Left ventricle myocardium superior (tissue), 1 donor: ENCODE data around the gene SGSH. TPM values are rescaled to one million over a fixed set of nuclear protein-coding genes. Genes with fewer than 3 reads are reported as not detected.
"Not testable (repeated sequence)": the region's sequence is repeated elsewhere in the genome, so short reads cannot be mapped to it uniquely, and the experiment has no call there.

Experiments used
- ATAC-seq: fragments of 200-7000 bp; cut with Tn5 transposase; one replicate; pipeline ENCODE4 v1.9.1; 2020; ENCODE audit warnings: mild to moderate bottlenecking, moderate library complexity
- DNase-seq: peaks from one replicate; pipeline ENCODE4 v3.0.0-alpha.2; 2020
- intact Hi-C: fragments of 100-400 bp; cut with micrococcal nuclease; formaldehyde crosslinking; loops from one replicate; pipeline ENCODE4 v1.11.0; 2022
- total RNA-seq: library from RNA; stranded (reverse); fragmentation: NEBNext Ultra II Directional; extraction: Animal tissue kit (Norgen Biotek cat#: 25700); gene quantifications from one replicate; pipeline ENCODE4 v1.2.1, GENCODE V29; 2021
- donor health status: DM: no; HTN: yes; CAD: no; lungs with severe emphysema.

Gene SGSH
- total RNA-seq, 1 donor from 2014 or later = 11.4 TPM

DNA sequence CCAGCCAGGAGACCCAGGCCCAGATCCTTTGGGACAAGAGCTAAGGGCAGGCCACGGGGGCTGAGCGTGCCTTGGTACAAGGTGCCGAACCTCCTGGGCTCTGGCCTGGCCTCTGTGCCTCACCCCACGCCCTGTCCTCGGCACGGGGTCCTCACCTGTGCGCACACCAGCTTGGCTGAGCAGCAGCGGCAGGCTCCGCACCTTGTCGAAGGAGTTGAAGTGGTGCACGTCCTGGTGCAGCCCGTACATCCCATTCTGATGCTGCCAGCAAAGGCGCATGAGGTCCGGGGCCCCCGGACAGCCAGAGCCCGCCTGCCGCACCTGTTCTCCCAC is 5.3 kb downstream of the SGSH start:
- ATAC-seq (no peak), DNase-seq (no peak)
- intact Hi-C loops = no loop called here

DNA sequence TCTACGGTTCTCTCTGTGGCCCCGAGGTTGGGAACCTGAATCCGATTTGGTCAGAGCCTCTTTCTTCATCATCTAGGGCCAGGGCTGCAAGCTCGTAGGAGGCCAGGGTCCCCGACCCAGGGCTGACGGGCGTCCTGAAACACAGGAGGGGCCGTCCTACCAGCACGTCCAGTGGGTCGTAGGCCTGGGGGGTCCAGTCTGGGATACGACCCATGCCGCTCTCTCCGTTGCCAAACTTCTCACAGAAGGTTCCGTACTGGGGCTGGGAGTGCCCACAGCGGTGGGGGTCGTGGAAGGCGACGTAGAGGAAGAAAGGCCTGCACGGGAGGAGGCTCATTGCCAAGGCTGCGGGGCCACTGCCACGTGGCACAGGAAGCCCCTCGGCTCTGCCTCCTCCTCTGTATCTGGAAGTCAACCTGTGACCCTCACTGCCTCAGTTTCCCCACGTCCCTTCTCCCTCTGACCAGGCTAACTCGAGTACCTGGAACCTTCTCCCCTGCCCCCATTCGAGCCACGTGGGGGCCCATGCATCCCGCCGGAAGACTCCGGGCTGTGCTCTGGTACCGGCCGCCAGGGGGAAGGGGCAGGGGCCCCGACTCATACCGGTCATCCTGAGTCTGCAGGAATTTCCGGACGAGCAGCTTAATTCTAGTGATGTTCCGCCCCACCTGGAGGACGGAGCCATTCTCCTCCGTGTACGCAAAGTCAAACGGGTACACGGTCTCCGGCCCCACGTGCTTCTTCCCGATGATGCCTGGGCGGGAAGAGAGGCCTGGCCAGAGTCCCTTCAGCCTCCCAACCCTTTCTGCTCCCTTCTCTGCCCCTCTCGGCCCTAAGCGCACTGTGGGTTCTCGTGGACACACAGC is 5.9 kb downstream of the SGSH start:
- DNase-seq (peak; percentile 21), ATAC-seq (no peak)
- intact Hi-C loops = no loop called here

DNA sequence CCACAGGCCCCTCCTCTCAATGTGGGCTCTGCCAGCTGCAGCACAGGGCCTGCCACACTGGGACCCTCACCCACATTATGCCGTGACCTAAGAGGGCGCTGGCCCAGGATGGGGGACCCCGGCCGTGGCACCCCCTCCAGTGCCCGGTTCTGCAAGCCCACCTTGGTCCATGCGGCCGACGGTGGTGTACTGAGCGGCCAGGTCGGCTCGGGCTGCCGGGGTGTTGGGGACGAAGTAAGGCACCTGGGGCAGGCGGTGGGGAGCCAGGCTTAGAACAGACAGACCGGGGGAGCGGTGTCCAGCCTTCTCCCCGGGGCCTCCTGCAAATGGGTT is 6.5 kb downstream of the SGSH start:
- intact Hi-C loops = no loop called here
- ATAC-seq (no peak), DNase-seq (no peak)

DNA sequence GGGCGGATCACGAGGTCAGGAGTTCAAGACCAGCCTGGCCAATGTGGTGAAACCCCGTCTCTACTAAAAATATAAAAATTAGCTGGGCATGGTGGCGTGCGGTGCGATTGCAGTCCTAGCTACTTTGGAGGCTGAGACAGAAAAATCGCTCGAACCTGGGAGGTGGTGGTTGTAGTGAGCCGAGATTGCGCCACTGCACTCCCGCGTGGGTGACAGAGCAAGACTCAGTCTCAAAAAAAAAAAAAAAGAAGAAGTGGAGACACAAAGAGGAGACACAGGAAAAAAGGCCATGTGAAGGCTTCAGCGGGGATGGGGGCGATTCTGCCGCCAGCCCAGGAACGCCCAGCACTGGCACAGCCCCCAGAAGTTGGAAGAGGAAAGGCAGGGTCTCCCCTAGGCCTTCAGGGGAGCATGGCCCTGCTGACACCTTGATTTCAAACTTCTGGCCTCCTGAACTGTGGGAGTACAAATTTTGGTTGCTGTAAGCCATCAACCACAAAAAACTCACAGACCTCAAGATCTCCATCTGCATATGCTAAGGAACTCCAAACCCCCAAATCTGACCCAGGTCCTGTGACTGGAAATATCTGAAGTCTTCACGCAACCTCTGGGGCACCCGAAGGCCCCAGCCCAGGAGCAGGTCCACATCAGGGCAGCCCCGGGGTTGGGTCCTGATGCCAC is 7.0 kb downstream of the SGSH start:
- DNase-seq = peak; percentile 51
- intact Hi-C loops = no loop called here

DNA sequence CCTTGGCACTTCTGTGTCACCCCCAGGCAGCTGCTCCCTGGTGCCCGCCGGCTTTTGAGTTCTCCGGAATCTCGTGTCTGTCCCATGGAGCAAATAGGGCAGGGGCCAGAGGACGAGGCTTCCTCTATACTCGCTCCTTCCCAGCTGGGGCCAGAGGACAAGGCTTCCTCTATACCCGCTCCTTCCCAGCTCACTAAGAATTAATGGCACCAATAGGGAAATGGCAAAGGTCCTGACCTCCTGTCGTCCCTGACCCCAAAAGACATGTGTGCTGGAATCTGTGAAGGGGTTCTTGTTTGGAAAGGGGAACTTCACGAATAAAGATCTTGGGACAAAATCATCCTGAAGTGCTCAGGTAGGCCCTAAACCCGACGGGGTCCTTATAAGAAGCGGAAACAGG is 7.6 kb downstream of the SGSH start:
- ATAC-seq (no peak), DNase-seq (no peak)
- intact Hi-C loops = no loop called here

More for the DNA sequence above, 7.0 kb downstream of the SGSH start:
- ATAC-seq = no peak

DNA sequence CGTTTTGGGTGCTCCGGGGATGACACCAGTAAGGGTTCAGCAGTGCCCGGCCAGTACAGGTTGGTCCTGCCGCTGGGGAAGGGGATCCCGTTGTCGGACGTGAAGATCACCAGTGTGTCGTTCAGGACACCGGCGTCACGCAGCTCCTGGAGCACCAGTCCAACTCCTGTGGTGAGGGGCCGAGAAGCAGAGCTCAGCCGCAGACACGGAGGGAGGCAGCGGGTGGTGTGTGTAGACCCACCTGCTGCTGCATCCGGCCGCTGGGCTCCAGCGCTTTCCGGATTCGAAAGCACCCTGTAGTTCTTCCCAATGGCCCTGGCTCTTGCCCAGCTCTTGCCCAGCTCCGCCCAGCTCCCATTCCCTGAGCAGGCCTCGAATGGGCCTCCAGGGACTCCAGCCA is 8.0 kb downstream of the SGSH start:
- intact Hi-C loops = no loop called here
- ATAC-seq (no peak), DNase-seq (no peak)

DNA sequence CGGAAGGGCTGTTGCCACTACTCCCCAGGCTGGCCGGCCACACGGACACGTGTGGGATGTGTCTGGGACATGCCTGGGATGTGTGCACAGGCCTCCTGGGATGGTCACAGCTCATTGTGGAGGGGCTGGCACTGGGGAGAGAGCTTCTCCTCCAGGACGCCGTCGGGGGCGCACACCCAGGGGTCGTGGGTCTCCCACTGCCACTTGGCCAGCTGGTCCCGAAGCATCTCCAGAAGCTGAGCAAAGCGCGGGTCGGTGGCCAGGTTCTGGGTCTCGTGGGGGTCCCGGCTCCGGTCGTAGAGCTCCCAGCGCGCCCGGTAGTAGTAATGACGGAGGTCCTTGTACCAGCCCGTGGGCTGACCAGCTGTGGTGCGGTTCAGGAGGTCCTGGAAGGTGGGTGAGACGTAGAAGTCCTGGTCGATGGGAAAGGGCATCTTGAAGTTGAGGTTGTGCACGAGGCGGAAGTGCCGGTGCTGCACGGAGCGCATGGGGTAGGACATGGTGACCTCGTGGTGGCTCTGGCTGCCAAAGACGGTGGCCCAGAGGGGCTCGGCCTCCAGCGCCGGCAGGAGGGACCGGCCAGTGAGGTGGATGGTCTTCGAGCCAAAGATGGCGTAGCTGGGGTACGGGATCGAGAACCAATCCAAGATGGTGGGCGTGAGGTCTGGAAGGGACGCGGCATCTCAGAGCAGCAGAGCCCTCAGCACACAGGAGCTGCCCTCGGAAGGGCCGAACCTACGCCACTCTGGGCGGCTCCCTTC is 9.6 kb downstream of the SGSH start:
- intact Hi-C loops = no loop called here
- ATAC-seq (no peak), DNase-seq (no peak)

DNA sequence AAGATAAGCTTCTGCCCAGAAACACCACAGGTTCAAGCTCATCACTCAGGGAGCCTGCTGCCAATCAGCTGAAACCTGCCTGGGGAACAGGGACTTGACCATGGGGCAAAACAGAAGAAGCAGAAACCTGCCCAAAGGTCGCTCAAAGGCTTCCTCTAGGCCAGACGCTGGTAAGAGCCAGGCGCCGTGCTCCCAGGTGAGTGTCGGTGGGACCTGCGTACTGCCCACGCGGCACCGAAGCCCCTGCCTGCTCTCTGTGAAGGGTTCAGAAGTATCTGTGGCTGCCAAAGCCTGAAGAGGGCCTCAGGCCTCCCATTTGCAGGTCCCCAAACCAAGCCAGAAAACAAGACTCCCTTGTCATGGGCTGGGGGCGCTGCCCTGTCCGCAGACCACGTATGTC is 10.4 kb downstream of the SGSH start:
- intact Hi-C loops = no loop called here
- ATAC-seq = no peak
- DNase-seq = no peak

DNA sequence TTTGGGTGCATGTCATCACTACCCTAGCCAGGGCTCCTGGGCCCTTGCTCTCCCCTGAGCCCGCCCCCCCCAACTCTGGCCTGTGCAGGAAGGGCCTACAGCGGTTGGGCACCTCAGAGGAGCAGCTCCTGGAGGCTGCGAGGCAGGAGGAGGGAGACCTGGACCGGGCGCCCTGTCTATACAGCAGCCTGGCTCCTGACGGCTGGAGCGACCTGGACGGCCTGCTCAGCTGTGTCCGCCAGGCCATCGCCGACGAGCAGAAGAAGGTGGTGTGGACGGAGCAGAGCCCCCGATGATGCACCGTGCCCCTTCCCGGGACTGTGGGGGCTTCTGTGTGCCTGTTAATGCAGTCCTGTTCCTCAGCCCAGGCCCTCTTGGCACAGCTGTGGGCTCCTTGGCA is 12.1 kb downstream of the SGSH start:
- ATAC-seq (no peak), DNase-seq (no peak)
- intact Hi-C loops = no loop called here

DNA sequence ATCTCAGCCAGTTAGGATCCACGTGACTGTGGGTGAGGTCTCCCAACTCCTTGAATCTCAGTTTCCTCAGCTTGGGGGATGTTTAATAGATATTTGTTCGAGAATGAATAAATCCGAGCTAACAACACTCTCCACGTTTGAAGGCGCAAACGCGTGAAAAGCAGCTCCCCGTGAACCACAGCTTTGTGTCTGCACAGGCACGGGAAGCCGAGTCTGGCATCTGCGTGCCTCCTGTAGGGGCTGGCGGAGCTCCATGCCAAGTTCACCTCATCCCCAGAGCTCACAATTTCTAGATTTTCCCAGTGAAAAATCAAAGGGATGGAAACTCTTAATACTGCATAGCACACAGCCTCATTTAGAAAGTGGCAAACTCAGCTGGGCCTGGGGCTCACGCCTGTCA is 14.3 kb downstream of the SGSH start:
- DNase-seq (no peak), ATAC-seq (no peak)
- intact Hi-C loops = no loop called here

DNA sequence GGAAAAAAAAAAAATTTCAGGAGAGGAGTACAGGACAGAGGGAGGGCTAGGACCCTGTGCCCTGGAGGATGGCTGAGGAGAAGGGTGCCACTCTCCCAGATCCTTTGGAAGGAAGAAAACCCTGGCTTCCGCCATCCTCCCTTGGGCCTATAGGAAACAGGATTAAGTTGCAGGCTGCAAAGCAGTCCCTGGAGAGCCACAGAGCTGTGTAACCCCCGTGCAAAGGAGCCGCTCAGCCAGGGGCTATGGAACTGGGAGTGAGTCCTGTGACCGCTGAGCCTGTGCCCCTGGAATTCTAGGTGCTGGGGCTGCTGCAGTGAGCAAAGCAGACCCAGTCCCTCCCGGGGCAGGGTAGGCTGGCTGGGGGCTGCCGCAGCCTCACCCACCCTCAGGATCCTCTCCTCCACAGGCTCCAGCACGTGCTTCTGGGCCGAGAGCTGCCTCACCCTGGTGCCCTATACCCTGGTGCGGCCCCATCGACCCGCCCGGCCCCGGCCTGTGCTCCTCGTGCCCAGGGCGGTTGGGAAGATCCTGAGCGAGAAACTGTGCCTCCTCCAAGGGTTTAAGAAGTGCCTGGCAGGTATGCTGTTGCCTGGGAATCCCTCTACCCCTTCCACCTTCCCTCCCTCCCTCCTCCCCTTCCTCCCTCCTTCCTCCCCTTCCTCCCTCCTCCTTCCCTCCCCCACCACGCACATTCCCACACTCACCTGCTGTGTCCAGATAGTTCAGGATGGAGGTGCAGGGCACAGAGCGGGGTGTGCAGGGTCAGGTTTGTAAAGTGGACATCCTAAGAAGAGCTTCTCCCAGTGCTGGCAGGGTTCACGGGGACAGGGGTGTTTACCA is 15.3 kb downstream of the SGSH start:
- intact Hi-C loops = no loop called here
- ATAC-seq = no peak
- no peak for DNase-seq

DNA sequence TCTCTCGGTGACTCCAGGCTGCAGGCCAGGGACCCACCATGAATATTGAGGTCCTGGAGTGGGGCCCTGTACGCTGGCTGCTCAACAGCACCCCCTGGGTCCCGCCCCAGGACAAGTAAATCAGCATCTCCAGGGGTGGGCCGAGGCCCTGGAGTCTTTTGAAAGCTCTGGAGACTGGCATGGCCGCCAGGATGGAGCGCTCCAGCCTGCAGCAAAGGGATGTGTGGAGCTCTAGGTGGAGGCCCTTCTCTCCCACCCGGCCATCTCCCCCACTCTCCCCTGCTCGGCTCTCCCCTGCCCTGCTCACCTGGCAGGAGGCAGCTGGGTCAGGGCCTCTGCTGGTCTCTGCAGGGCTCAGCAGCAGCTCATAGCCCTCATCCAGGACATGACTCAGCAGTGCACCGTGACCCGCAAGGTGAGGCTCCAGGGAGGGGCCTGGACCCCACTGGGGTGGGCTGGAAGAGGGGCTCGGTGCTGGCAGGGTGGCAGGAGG is 16.6 kb downstream of the SGSH start:
- ATAC-seq (no peak), DNase-seq (no peak)
- intact Hi-C loops = no loop called here

DNA sequence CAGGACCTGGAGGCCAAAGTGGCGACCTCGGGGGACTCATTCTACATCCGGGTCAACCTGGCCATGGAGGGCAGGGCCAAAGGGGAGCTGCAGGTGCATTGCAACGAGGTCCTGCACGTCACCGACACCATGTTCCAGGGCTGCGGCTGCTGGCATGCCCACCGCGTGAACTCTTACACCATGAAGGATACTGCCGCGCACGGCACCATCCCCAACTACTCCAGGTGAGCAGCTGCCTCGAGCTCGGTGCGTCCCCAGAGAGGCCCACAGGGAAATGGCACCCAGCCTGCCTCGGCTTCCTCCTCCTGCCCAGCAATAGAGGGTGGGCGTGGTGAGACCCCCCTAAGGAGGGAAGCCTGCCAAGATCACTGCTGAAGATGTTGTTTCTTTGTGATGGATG is 17.9 kb downstream of the SGSH start:
- DNase-seq (no peak), ATAC-seq (no peak)
- intact Hi-C loops = no loop called here

DNA sequence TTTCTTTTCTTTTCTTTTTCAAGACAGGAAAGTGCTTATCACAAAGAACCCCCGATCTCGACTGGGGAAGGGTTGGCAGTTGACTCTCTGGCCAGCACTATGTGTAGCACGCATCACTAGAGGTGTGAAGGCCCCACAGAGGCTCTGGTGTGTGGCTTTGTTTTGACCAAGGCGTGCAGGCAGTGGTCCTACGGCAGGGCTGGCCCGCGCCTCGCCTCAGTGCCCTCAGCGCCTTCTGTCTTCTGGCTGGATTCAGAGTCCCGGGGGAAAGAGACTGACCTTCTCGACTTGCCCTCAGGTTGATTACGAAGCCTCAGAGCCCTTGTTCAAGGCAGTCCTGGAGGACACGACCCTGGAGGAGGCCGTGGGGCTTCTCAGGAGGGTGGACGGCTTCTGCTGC is 18.7 kb downstream of the SGSH start:
- intact Hi-C loops = no loop called here
- DNase-seq (no peak), ATAC-seq (no peak)

DNA sequence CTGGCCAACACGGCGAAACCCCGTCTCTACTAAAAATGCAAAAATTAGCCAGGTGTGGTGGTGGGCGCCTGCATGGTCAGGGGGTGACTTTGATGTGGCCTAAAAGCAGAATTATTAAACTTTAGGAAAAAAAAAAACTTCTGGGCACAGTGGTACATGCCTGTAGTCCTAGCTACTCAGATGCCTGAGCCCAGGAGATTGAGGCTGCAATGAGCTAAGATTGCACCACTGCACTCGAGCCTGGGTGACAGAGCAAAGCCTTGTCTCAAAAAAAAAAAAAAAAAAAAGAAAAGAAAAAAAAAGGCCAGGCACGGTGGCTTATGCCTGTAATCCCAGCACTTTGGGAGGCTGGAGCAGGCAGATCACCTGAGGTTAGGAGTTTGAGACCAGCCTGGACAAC is 20.8 kb downstream of the SGSH start:
- ATAC-seq, DNase-seq, intact Hi-C loops: not testable (repeated sequence)

DNA sequence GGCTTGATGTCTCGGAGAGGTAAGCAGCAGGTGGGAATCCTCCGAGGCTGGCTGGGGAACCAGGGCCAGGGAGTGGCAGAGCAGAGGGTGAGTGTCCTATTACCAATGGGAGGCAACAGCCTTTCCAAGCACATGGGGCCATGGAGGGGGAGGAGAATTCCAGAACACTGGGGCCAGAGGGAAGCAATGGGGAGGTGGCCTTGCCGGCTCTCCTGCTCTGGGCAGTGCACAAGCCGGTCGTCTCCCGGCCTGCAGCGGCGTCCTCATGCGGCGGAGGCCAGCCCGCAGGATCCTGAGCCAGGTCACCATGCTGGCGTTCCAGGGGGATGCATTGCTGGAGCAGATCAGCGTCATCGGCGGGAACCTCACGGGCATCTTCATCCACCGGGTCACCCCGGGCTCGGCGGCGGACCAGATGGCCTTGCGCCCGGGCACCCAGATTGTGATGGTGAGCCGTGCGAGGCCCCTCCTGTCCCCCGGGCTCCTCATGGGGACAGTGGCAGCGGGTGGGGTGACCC is 21.9 kb downstream of the SGSH start:
- intact Hi-C loops = no loop called here
- DNase-seq = no peak
- no peak for ATAC-seq

DNA sequence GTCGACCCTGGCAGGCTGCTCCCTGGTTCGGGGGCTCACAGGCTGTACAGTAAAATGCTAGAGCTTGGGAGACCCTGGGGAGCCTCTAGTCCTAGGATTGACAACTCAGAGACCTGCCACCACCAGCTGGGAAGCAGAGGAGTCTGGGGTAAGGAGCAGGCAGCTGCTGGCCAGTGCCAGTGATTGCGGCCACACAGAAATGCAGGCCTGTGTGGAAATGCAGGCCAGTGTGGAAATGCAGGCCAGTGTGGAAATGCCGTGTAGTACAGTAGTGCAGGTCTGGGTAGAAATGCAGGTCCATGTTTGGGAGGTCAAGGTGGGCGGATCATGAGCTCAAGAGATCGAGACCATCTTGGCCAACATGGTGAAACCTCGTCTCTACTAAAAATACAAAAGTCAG is 23.5 kb downstream of the SGSH start:
- no peak for ATAC-seq
- no peak for DNase-seq
- intact Hi-C loops = no loop called here

DNA sequence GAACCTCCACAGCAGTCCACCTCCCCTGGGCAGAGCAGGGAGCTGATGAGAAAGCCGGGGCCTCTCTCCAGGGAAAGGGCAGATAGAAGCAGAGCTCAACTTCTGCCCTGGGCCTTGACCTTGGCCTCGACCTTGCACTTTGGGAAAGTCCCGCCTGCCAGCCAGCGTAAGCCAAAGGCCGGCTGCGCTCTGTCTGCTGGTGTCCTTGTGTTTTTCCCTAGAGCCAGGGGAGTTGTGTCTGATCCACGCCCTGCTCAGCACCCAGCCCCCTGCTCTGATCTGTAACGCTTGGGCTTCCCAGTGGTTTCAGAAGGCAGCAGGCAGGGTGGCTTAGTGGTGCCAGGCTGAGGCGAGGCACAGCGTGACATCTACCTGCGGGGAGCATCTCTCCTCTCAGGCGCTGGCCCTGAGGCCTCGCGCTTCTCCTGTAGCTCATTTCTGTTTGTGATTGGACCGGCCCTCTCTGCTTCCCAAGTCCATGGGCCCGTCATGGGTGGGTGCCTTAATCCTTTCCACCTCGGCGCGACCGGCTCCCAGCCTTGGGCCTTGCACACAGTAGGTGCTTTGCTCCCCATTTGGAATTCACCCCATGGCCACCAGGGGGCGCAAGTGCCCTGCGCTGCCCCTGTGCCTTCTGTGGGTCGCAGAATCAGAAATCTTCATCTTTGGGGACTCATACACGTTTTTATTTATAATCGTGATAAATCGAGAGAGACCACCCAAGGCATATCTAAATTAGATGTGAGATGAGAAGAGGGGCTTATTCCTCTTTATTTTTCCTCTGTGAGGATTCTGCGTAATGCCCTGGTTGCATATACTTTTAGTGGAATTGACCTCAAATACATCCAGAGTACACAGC is 24.2 kb downstream of the SGSH start:
- no peak for ATAC-seq
- no peak for DNase-seq
- intact Hi-C loops = no loop called here
